GM20000 (cell line): ENCODE measurements around the gene KCNK4.
A peak's percentile ranks its signal among the peaks of the same experiment; 100 is the strongest.

Experiments used
- DNase-seq: peaks from one replicate; pipeline ENCODE4 v3.0.0; 2012; ENCODE audit warnings: low spot score
- TF ChIP-seq, protein P1 (sequence below): IDR thresholded peaks from 2 replicates; pipeline ENCODE4 v1.5.1; 2012; ENCODE audit warnings: mild to moderate bottlenecking, control low read depth; ENCODE audit errors: extremely low read depth, missing control alignments

Gene KCNK4

DNA sequence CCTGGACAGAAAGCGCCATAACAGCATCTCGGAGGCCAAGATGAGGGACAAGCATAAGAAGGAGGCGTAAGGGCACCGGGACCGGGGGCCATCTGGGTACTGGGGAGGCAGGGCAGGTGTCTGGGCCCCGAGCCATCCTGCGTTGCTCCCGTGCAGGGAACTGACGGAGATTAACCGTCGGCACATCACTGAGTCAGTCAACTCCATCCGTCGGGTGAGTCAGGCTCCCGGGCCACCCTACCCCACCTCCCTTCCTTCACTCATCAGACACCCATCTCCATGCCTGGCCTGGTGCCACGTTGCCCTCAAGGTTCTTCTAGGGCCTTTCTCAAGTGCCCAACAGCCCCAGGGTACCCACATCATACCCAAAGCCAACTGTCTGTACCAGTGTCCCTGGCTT, 24.8 kb upstream of the KCNK4 start:
- DNase-seq: no peak
- TF ChIP-seq, protein P1, sequence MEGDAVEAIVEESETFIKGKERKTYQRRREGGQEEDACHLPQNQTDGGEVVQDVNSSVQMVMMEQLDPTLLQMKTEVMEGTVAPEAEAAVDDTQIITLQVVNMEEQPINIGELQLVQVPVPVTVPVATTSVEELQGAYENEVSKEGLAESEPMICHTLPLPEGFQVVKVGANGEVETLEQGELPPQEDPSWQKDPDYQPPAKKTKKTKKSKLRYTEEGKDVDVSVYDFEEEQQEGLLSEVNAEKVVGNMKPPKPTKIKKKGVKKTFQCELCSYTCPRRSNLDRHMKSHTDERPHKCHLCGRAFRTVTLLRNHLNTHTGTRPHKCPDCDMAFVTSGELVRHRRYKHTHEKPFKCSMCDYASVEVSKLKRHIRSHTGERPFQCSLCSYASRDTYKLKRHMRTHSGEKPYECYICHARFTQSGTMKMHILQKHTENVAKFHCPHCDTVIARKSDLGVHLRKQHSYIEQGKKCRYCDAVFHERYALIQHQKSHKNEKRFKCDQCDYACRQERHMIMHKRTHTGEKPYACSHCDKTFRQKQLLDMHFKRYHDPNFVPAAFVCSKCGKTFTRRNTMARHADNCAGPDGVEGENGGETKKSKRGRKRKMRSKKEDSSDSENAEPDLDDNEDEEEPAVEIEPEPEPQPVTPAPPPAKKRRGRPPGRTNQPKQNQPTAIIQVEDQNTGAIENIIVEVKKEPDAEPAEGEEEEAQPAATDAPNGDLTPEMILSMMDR: no peak

- DNase-seq: no peak
- TF ChIP-seq, protein P1: no peak
Measured at GRCh38 chr11:64267207-64267945, 23.7 kb upstream of the KCNK4 start.

DNA sequence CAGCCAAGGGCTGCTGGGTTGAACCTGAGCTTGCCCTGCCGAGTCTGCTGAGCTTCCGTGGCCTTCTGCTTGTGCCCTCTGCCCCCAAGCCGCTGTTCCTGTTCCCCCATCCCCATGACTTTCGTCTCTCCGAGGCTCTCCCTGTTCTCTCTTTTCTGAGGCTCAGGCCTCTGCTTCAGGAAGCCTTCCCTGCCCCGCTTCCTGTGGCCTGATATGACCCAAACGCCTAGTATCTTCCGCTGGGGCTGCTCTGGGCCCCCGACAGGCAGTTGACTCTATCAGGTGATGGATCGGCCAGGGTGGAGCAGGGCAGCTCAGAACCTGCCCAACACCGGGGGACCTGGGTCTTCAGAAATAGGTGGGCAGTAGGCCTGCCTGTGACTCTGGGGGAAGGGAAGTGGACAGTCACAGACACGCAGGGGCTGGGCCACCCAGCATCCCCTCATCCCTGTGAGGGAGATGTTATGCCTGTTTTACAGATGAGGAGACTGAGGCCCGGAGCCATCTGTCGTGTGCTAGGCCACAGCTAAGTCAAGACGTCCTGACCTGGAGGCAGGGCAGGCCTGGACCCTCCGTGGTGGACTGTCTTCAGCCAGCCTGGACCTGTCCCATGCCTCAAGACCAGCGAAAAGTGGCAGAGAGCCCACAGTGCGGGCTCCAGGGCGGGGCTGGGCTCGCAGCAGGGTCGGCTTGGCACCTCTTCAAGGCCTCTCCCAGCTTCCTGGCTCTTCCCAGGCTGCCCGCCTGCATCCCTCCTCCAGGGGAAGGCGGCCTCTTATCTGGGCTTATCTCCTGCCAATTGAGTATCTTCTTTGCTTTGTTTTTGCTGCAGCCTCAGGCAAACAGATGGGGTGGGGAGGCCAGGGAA, 22.8 kb upstream of the KCNK4 start:
- no peak for DNase-seq
- TF ChIP-seq, protein P1: no peak

GRCh38 chr11:64268893-64269539, 22.1 kb upstream of the KCNK4 start:
- TF ChIP-seq, protein P1: no peak
- DNase-seq: no peak

- TF ChIP-seq, protein P1: no peak
- peak; percentile 92 for DNase-seq
Measured at GRCh38 chr11:64269540-64270220, 21.4 kb upstream of the KCNK4 start.

- TF ChIP-seq, protein P1: no peak
- DNase-seq: no peak
Measured at GRCh38 chr11:64275031-64275800, 15.9 kb upstream of the KCNK4 start.
